Measurements from ENCODE around the gene ST3GAL2.
"Not testable (repeated sequence)": the region's sequence is repeated elsewhere in the genome, so short reads cannot be mapped to it uniquely, and the experiment has no call there.

Gene ST3GAL2

GRCh38 chr16:70386289-70386986, 52.5 kb downstream of the ST3GAL2 start:
- DNase-seq (ENCODE audit: low read depth): not testable (repeated sequence)

DNA sequence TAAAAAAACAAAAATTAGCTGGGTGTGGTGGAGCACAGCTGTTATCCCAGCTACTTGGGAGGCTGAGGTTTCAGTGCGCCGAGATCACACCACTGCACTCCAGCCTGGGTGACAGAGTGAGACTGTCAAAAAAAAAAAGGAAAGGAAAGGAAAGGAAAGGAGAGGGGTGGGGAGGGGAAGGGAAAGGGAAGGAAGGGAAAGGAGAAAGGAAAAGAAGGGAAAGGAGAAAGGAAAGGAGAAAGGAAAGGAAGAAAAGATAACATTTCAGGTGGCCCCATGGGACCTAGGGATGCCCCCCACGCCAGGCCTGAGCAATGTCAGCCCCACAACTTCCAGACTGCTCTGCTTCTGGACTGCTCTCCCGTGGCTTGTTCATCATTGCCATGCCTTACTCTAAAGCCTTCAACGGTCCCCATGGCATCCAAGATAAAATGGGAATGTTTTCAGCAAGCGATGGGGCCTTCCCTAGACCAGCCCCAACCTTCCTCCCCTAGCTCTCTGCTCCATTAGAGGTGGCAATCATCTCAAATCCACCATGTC, 55.4 kb downstream of the ST3GAL2 start:
- DNase-seq (ENCODE audit: low read depth): no peak

GRCh38 chr16:70381604-70382342, 57.1 kb downstream of the ST3GAL2 start:
- DNase-seq (ENCODE audit: low read depth): no peak

- DNase-seq (ENCODE audit: low read depth): peak; percentile 95
Observed at GRCh38 chr16:70380919-70381603, 57.8 kb downstream of the ST3GAL2 start.

DNA sequence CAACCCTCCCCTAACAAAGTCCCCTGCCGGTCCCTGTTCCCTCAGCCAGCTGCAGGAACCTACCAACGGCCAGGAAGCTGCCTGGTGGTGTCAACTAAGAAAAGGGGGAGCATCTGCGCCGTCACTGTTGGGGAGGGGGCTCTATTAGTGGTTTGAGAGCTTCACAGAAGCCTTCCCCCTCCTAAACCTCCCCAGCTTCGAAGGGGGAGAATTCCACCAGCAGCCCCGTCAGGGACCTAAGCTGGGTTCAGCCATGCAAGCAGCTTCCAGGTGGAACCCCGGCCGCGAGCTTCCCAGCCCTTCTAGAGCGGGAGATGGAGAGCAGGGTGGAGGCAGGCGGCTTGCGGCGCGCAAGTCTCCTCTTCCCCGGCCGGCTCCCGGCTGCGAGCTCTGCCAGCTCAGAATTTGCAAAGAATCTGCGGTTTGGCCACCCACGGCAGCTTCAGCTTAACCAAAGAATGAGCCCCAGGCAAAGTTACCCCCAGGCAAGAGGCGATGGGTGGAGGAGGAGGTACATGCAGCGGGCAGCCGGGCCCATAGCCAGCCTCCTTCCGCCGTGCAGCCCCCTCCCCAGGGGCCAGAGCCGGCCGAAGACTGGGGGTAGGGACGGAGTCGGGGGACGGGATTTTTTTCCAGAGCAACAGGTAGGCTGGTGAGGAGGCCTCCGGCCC, 58.5 kb downstream of the ST3GAL2 start:
- peak; percentile 74 for DNase-seq (ENCODE audit: low read depth)

DNA sequence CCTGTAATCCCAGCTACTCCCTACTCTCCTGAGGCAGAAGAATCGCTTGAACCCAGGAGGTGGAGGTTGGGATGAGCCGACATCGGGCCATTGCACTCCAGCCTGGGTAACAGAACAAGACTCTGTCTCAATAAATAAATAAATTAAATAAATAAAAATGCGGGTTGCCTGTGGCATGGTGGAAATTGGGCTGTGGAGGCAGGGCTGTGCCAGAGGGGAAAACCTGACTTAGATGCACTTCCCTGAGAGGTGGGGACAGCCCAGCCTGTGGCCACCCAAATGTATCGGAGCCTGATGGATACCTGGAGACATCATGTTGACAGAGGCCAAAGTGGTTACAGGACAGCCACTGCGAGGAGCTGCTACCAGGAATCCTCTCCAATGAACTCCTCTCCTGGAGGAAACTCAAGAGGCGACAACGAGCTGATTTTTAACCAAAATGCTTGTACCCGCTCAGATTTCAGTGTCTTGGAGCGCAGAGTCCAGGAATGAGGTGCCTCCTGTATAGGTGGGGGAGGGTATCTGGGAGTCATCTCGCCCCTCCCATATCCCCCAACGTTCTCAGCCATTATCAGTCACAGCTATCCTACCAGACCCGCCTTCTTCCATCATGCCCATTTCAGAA, 59.9 kb downstream of the ST3GAL2 start:
- DNase-seq (ENCODE audit: low read depth): no peak

- DNase-seq (ENCODE audit: low read depth): no peak
Observed at GRCh38 chr16:70377782-70378181, 61.1 kb downstream of the ST3GAL2 start.

GRCh38 chr16:70375636-70376611, 63.0 kb downstream of the ST3GAL2 start:
- DNase-seq (ENCODE audit: low read depth): no peak

GRCh38 chr16:70374213-70374612, 64.7 kb downstream of the ST3GAL2 start:
- no peak for DNase-seq (ENCODE audit: low read depth)

- DNase-seq (ENCODE audit: low read depth): no peak
Observed at GRCh38 chr16:70372921-70373728, 65.8 kb downstream of the ST3GAL2 start.

- no peak for DNase-seq (ENCODE audit: low read depth)
Observed at GRCh38 chr16:70370924-70371323, 68.0 kb downstream of the ST3GAL2 start.

GRCh38 chr16:70370145-70370544, 68.8 kb downstream of the ST3GAL2 start:
- not testable (repeated sequence) for DNase-seq (ENCODE audit: low read depth)

DNA sequence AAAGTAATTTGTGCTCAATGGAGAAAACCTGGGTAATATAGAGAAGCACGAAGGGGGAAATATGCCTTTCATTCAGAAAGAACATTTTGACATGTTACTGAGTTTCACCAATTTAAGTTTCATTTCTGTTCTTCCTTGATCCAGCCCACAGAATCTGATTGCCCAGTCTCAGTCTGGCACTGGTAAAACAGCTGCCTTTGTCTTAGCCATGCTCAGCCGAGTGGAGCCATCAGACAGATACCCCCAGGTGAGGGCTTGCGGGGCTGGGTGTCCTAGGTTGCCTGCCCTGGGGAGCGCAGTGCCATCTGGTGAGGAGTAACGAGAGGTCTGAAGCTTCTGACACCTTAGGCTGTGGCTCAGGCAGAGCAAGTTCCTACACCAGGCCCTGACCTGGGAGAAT, 74.5 kb downstream of the ST3GAL2 start:
- no peak for DNase-seq (ENCODE audit: low read depth)

DNA sequence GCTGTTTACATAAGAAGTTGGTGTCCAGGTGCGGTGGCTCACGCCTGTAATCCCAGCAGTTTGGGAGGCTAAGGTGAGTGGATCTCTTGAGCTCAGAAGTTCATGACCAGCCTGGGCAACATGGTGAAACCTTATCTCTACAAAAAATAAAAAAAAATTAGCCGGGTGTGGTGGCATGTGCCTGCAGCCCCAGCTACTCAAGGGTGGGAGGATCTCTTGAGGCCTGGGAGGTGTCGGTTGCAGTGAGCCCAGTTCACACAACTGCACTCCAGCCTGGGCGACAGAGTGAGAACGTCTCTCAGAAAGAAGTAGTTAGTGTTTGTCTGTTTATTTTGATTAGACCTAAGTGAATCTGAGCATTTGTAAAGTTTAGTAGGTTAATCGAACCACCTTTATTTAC, 79.3 kb downstream of the ST3GAL2 start:
- DNase-seq (ENCODE audit: low read depth): no peak

DNA sequence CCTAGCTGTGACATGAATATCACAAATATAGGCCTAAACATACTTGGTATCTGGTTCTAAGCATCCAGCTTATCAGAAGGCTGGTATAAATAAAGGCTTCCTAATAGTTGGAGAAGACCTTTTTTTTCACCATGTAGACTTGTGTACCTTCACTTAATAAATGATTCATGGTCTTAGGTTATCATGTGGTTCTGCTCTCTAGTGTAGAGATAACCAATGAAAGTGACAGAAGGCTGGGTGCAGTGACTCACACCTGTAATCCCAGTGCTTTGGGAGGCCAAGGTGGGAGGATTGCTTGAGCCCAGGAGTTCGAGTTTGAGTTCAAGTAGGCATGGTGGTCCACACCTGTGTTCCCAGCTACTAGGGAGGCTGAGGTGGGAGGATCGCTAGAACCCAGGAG, 89.1 kb downstream of the ST3GAL2 start:
- DNase-seq (ENCODE audit: low read depth): no peak

DNA sequence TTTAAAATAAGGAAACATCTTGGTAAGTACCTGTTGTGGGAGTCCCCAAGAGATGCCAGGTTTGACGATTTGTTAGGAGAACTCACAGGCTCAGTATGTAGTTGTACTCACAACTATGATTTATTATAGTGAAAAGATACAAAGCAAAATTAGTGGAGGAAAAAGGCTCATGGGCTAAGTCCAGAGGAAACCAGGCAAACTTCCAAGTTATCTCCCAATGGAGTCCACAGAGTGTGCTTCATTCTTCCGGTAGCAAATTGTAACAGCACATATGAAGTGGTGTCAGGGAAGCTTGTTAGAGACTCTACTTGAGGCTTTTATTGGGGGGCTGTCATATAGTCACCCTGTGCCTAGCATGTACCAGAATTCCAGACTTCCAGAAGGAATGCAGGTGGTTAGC, 89.9 kb downstream of the ST3GAL2 start:
- no peak for DNase-seq (ENCODE audit: low read depth)

DNA sequence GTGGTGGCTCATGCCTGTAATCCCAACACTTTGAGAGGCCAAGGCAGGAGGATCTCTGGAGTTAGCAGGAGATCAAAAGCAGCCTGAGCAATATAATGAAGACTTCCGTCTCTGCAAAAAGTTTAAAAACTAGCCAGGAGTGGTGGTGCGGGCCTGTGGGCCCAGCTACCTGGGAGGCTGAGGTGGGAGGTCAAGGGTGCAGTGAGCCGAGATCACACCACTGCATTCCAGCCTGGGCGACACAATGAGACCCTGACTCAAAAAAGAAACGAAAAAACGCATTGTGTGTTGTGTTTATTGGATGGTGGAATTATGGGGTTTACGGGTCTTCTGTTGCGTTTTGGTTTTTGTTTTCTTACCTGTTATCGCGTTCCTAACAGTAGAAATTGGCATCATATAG, 93.1 kb downstream of the ST3GAL2 start:
- no peak for DNase-seq (ENCODE audit: low read depth)

DNA sequence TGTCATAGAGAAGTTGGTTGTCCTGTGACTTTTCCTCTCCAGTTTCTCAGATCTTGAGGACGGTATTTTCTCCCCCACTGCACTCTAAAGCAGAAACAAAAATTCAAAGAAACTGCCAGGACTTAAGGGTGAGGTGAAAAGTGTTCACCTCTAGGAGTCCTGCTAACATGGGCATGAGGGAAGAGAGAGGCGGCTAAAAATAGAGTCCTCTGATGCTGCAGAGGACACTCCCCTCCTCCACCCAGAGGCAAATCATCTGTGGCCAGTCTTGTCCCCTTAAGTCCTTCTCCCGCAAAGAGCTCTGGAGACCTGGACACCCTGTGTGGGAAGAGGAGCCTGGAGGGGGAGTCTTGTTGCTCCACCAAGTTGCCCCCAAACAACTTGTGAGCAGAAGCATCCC, 96.9 kb downstream of the ST3GAL2 start:
- no peak for DNase-seq (ENCODE audit: low read depth)

- no peak for DNase-seq (ENCODE audit: low read depth)
Observed at GRCh38 chr16:70341600-70341999, 97.3 kb downstream of the ST3GAL2 start.

GRCh38 chr16:70337814-70338213, 101.1 kb downstream of the ST3GAL2 start:
- no peak for DNase-seq (ENCODE audit: low read depth)
